Measurements from ENCODE around the gene GLRX3. TPM values are rescaled to one million over a fixed set of nuclear protein-coding genes. Genes with fewer than 3 reads are reported as not detected.
A peak's percentile ranks its signal among the peaks of the same experiment; 100 is the strongest.
"Not testable (repeated sequence)": the region's sequence is repeated elsewhere in the genome, so short reads cannot be mapped to it uniquely, and the experiment has no call there.

The GLRX3 gene
- total RNA-seq: 23.9 TPM

DNA sequence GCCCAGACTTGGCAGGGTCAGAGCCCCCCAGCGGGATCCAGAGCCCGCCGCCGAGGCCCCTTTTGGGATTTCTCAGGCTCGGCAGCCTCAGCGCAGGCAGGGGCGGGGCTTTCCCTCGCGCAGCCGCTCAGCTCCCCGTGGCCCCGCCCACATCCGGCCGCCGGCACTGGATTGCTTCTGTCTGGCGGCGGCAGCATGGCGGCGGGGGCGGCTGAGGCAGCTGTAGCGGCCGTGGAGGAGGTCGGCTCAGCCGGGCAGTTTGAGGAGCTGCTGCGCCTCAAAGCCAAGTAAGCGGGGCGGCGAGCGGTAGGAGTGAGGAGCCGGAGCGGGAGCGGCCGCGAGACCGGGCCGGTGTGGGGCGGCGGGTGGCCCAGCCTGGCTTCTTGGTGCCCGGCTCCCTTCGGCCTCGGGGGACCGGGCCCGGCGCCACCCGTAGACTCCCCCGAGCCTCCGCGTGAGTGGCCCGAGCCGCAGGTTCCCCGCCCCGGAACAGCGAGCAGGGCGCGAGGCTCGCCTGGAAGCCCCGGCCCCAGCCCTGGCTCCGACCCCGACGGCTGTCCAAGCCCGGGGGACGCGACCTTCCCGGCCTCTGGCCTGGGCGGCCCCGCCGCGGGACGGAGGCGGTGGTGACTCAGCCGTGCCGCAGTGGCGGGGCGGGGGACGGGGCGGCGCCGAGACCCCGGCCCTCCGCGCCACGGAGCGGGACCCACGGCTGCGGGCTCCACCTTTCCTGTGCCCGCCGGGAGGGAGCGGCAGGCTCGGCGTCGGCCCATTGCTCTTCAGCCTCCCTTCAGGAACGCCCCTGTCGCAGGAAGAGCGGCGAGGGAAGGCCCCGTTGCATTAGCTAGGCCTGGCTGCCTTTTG is at the start of gene GLRX3:
TSS of gene GLRX3 (plus strand) at position 166 of the 864 bp plus-strand sequence. CDS start at position 196, 30 bp downstream.
- ATAC-seq (peak; percentile 98), DNase-seq (ENCODE audit: low spot score) (peak; percentile 87)

DNA sequence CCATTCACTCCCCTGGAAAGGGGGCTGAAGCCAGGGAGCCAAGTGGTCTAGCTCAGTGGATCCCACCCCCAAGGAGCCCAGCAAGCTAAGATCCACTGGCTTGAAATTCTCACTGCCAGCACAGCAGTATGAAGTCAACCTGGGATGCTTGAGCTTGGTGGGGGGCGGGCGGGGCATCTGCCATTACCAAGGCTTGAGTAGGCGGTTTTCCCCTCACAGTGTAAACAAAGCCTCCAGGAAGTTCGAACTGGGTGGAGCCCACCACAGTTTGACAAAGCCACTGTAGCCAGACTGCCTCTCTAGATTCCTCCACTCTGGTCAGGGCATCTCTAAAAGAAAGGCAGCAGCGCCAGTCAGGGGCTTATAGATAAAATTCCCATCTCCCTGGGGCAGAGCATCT is 45.6 kb upstream of the GLRX3 start:
- DNase-seq (ENCODE audit: low spot score); ATAC-seq: not testable (repeated sequence)

DNA sequence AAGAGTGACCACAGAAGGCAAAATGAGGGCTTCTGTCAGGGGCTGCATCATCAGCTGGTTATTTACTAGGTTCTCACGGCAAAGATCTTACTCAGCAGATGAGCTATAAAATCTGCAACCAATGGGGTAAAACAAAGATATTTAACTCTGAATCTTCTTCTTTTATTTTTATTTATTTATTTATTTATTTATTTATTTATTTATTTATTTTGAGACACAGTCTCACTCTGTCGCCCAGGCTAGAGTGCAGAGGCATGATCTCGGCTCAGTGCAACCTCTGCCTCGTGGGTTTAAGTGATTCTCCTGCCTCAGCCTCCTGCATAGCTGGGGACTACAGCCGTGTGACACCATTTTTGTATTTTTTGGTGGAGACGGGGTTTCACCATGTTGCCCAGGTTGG is 36.8 kb upstream of the GLRX3 start:
- ATAC-seq: no peak
- no peak for DNase-seq (ENCODE audit: low spot score)

DNA sequence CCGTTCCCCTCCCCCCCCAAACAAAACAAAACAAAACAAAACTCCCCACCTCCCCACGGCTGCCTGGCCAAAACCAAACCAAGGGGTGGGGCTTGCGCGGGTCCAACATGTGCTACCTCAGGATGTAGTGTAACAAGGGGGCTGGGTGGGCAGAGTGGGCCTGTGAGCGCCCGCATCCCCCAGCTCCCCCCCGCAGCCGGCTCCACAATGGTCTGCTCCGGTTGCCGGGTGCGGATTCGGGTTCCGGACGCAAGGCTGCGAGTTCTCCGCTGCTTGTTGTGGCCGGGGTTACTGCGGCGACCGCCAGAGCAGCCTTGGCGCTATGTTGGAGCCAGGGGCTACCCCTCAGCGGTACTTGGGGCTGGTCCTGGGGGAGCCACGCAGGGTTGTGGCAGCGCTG is 30.5 kb upstream of the GLRX3 start:
- DNase-seq (ENCODE audit: low spot score) (no peak), ATAC-seq (no peak)

DNA sequence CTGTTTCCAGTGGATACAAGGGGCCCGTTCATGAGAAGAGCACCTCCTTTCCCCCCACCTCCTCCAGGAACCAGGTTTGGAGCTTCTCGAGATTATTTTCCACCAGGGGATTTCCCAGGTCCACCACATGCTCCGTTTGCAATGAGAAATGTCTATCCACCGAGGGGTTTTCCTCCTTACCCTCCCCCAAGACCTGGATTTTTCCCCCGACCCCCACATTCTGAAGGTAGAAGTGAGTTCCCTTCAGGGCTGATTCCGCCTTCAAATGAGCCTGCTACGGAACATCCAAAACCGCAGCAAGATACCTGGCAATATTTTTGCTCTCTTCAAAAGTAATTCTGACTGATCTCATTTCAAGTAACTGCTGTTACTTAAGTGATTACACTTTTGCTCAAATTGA is 28.0 kb upstream of the GLRX3 start:
- ATAC-seq; DNase-seq (ENCODE audit: low spot score): not testable (repeated sequence)

DNA sequence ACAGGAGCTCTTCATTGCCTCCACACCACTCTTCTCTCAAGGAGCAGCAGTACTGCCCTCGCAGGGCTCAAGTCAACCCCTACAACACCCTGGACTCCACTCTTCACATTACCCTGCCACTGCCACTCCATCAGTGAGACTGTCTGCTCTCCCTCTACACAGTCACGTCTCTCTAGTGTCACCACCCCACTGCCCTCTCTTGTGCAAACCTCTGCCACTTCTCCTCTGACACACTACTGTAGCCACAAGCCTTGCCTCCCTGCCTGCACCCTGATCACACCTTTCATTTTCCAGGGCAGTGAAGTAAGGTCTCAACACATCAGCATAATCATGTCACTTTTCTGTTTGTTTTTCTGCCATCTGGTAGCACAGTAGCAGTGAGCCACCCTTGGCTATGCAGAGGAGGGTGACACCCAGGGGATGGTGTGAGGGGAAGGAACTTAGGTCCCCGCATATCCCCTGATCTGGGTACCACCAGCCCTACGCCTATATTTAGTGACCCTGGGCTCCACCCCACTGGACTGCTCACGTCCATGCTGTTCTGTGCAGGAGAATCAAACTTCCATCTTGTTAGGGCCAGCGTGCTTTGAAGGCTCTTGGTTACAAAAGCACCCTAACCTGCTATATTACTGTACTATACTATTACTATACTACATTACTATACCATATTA is 27.1 kb upstream of the GLRX3 start:
- no peak for DNase-seq (ENCODE audit: low spot score)
- no peak for ATAC-seq

DNA sequence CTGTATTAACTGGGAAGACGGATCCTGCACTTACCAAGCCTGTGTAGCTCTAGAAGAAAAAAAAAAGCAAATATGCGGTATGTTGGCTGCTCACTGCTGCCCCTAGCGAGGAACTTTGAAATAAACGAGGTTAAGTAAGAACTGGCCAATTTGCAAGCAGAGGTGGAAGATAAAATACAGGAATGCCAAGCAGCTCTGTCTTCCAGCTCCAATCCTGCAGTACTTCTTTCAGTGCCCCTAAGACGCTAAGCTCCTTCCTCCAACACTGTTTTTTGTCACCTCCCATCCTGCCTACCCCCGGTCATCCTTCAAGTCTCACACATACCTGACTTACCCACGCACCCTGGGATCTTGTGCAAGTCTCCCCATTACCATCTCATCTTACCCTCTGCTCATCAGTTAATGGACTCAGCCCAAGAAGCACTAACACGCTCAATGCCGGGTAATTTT is 26.4 kb upstream of the GLRX3 start:
- DNase-seq (ENCODE audit: low spot score): peak; percentile 65
- peak; percentile 47 for ATAC-seq

DNA sequence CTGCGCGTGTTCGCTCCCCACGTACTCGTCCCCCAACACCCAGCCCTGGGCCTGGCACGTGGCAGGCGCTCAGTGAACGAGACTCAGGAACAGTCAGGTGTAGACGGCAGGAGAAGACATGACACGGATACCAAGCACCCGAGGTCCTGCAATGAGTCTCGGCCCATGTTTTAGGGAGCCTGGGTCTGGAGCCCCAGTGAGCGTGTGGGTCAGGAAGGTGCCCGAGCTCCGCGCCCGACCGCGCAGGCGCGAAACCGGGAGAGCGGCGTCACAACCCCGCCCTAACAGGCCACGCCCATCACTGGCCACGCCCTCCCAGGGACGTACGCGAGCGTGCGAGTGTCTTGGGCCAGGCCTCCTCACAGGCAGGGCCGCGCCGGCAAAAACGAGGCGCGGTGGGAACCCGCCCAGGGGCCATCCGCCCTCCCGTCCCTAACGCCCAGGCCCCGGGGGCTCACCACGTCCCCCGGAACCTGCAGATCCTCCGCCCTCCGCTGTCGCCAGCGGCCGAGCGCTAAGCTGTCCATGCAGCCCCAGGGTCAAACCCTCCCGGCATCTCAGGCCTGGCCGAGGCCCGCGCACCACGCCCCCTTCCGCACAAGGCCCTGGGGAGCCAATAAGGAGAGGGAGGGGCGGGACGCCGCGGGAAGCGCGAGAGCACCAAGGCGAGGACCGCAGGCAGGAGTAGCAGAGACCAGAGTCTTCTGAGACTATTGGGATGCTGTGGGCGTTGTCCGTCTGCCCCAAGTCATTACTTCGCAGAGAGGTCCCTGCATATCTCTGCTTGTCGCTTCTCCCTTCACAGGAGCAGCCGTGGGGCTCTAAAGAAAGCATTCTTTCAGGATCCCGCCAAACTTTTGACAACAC is 25.7 kb upstream of the GLRX3 start, which contains the start of gene C10orf143:
TSS of gene C10orf143 (minus strand) at position 585 of the 867 bp plus-strand sequence. CDS start at position 527, 58 bp downstream.
- DNase-seq (ENCODE audit: low spot score) (peak; percentile 99), ATAC-seq (peak; percentile 90)

DNA sequence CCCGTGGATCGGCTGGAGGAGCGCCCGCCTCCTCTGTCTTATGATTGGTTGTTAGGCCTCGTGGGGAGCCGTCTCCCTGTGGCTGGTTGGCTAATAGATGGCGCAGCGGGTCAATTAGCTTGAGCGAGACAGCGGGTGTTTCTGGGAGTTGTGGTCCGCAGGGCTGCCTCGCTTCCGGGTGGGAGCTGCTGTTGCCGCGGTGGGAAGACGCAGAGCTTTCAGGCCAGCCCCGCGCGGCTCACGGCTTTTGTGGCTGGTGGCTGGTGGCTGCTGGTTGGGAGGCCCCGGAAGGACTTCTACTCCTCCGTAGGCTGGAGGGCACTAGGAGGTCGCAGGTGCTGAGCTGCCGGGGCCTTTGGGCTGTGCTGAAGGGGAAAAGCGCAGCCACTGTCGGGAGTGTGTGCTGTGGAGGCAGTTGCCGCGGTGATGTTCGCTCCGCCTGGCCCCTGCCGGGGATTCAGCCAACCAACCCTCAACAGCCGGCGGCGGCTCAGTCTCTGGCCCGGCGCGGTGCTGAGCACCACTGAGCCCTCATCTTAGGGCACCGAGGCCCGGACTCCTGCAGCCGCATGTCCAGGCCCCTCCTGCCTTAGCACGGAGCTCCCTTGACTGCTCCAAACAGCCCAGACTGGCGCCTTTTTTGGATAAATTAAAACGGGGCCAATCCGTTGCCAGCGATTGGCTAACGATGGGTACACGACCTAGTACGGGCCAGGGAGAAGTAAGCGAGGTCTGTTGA is 24.9 kb upstream of the GLRX3 start:
- DNase-seq (ENCODE audit: low spot score) (peak; percentile 97), ATAC-seq (peak; percentile 84)

DNA sequence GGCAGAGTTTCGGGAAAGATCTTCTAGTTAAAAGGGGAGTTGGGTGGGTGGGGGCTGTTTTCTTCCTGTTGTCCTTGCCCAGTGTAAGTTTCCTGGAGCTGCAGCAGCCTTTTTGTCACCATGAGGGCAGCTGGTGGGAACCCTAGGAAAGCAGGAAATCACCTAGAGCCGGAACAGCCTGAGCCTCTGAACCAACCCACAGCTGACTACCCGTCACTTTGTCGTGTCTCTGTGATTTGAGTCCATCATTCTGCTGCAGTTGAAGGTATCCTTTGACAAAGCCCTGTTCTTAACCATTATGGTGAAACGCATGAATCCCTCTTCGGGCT is 24.4 kb upstream of the GLRX3 start:
- ATAC-seq (no peak), DNase-seq (ENCODE audit: low spot score) (no peak)

DNA sequence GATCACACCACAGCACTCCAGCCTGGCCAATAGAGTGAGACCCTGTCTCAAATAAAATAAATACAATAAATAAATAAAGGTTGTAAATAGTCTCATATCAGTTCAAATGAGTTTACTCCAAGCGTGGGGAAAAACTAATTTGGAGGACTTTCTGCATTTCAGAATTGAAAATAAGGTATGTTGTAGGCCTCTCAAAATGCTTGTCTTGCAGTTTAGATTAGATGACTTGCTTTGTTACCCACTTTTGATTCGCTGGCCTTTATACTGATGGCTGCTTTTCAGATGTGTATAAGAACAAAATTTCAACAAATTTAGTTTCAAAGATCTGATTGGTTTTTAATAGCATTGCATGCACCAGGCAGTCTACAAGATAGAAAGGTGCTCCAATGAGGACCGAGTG is 23.4 kb upstream of the GLRX3 start:
- DNase-seq (ENCODE audit: low spot score) (no peak), ATAC-seq (no peak)

DNA sequence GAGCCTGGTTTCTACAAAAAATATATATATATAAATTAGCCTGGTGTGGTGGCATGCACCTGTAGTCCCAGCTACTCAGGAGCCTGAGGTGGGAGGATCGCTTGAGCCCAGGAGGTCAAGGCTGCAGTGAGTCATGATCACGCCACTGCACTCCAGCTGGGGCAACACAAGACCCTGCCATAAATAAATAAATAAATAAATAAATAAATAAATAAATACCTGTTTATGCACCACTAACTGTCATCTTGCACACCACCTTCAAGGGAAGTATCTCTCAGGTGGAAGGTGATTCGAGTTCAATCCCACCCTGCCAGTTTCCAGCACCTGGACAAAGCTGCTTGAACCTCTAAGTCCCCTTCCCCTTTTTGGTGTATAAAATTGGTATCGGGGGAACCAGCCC is 19.2 kb upstream of the GLRX3 start:
- ATAC-seq; DNase-seq (ENCODE audit: low spot score): not testable (repeated sequence)

DNA sequence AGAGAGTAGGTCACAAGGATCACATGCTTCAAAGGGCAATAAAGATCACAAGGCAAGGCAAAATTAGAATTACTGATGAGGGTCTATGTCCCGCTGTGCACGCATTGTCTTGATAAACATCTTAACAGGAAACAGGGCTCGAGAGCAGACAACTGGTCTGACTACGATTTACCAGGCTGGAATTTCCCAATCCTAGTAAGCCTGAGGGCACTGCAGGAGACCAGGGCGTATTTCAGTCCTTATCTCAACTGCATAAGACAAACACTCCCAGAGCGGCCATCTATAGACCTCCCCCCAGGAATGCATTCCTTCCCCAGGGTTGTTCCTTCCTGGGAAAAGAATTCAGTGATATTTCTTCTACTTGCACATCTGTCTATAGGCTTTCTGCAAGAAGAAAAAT is 18.7 kb upstream of the GLRX3 start:
- ATAC-seq; DNase-seq (ENCODE audit: low spot score): not testable (repeated sequence)

DNA sequence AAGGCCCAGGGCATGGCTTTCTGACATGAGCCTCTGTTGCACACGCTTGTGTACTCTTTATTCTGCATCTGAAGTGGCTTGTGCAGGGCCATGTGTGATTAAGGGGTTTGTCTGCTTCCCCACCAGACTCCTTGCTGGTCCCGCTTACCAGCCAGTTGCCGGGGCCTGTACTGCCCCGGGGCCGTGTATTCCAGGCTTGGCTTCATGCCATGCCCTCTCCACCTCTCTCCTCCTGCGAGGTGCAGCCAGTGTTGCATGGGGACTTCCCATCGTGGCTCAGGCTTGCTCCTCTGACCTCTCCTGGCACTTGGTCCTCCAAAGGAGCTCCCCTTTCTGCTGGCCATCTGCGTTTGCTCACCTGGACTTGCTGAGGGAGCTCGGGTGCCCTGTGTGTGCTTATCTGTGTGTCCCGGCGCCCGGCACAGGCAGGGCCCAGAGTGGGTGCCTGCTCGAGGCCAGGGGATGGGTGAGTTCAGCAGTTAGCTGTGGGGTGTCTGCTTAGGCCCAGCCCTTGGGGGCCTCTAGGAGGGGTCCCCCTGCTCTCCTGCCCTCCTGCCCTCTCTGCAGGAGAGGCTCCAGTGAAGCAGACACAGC is 14.6 kb upstream of the GLRX3 start:
- no peak for DNase-seq (ENCODE audit: low spot score)
- ATAC-seq: no peak

DNA sequence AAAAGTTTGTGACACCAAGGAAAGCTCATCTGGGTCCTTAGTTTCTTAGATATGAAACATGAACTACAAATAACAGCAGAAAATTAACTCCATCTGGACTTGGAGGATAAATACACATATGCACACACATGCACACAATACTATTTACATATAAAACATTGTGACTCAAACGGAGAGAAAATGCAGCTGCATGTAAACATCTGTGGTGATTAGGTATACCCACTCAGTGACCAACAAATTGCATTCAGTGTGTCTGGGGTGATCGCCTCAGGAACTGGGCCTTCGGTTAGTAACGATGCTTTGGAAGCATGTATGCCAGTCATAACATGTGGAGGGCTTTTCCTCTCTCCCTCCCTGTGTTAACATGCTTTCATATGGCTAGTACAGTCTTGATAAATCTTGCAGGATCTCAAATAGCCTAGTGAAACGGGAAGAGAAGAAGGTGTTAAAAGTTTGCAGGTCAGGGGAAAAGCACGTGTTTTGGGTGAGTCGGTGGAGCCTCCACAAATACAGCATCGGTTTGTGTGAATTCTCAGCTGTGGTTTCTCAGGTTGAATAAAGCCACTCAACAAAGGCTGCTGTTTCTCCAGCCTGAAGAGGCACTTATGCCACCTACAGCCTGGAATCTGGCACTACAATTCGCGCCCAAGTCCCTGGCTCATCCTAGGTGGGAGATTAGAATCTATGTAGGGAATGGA is 8.7 kb upstream of the GLRX3 start:
- ATAC-seq (peak; percentile 97), DNase-seq (ENCODE audit: low spot score) (no peak)

DNA sequence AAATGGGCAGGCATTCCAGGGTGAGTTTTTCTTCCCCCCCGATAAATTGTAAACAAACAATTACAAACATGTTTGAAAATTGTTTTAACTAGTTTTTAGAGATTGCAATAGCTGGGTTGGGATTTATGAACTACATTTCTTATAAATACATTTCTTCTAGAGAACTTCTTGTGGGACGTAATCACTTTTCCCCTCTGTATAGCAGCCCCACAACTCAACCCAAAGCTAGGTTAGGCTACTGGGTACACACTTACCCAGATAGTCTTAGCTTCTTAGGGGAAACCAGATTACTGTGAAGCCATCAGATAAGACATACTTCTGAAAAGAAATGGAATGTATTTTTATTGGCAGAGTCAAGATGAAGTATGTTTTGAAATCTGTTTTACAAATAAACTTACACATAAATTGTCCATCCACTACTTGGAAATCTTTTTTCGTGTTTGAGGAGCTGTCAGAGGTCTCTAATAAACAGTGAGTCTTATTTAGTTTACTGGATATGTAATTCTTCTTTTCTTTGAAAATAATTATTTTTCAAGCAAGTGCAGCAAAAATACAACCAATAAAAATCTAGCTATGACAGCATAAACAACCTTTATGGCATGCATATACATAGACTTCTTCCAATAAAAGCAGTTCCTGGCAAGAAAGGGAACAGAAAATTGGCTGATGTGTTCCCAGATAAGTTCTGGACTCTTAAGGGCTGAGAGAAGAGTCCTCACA is 8.0 kb upstream of the GLRX3 start:
- ATAC-seq (no peak), DNase-seq (ENCODE audit: low spot score) (no peak)

DNA sequence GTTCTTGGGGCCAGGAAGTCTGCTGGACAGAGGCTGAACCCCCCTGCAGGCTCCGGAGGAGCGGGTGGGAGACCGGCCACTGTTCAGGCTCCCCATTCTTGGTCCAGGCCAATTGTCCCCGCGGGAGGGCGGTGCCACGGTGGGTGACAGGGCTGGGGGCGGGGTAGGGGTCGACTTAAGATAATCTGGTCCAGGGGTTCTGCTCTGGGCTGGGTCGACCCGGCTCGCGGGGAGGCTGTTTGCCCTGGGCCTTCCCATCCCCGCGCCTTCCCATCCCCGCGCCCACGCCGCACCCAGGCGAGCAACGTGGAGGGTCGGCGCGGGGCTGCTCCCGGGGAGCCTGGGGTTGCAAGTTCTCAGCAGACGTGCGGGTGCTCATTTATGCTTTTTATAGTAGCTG is 7.3 kb upstream of the GLRX3 start:
- ATAC-seq (no peak), DNase-seq (ENCODE audit: low spot score) (no peak)

DNA sequence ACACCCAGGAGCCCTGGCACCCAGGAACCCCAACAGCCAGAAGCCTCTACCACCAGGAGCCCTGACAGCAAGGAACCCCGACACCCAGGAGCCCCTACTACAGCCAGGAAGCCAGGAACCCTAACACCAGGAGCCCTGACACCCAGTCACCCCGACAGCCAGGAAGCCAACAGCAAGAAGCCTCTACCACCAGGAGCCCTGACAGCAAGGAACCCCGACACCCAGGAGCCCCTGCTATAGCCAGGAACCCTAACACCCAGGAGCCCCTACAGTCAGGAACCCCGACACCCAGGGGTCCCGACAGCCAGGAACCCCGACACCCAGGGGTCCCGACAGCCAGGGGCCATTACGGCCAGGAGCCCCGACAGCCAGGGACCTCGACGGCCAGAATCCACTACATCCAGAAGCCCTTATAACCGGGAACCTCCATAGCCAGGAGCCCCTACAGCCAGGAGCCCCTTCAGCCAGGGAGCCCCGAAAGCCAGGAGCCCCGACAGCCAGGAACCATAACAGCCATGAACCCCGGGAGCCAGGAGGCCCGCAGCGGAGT is 440 bp upstream of the GLRX3 start:
- ATAC-seq: no peak

DNA sequence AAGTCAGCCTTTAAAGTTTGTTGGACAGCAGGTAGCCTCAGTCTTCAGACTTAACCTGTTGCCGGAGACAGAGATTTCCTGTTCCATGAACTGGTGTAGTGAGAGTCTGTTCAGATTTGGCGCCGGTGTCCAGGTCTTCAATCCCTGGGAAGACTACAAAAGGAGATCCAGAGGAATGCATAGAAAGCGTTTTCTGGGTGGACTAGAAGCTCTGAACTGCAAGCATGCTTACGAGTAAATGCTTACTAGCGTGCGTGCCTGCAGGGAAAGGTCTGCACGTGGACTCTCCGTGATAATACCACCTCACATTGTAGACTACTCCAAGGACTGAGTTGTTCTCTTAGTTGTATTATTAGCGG is 878 bp downstream of the GLRX3 start:
- DNase-seq (ENCODE audit: low spot score) (no peak), ATAC-seq (peak; percentile 5)

More for the DNA sequence above, 440 bp upstream of the GLRX3 start:
- no peak for DNase-seq (ENCODE audit: low spot score)

Measured in left lobe of liver (tissue), 2 donors.